Measurements from ENCODE around the gene TMTC2.

The TMTC2 gene

GRCh38 chr12:83145325-83145840, 458.7 kb downstream of the TMTC2 start:
- no peak for FAIRE-seq

GRCh38 chr12:83147341-83147740, 460.6 kb downstream of the TMTC2 start:
- no peak for FAIRE-seq
- DNase-seq (ENCODE audit: insufficient read length, low spot score): no peak
- no peak for TF ChIP-seq CTCF (IDR thresholded peaks at IDR 0.05; ENCODE audit: insufficient read depth, missing control alignments)

More at GRCh38 chr12:83145325-83145840, 458.7 kb downstream of the TMTC2 start:
- DNase-seq (ENCODE audit: insufficient read length, low spot score): no peak
- TF ChIP-seq CTCF (IDR thresholded peaks at IDR 0.05; ENCODE audit: insufficient read depth, missing control alignments): no peak

- TF ChIP-seq CTCF (IDR thresholded peaks at IDR 0.05; ENCODE audit: insufficient read depth, missing control alignments): no peak
- FAIRE-seq (no peak), DNase-seq (ENCODE audit: insufficient read length, low spot score) (no peak)
Observed at GRCh38 chr12:83149987-83150386, 463.3 kb downstream of the TMTC2 start.

- no peak for FAIRE-seq
- TF ChIP-seq CTCF (IDR thresholded peaks at IDR 0.05; ENCODE audit: insufficient read depth, missing control alignments): no peak
- DNase-seq (ENCODE audit: insufficient read length, low spot score): no peak
Observed at GRCh38 chr12:83150465-83151189, 463.9 kb downstream of the TMTC2 start.

GRCh38 chr12:83153177-83153576, 466.5 kb downstream of the TMTC2 start:
- no peak for TF ChIP-seq CTCF (IDR thresholded peaks at IDR 0.05; ENCODE audit: insufficient read depth, missing control alignments)
- DNase-seq (ENCODE audit: insufficient read length, low spot score) (no peak), FAIRE-seq (no peak)

- FAIRE-seq (no peak), DNase-seq (ENCODE audit: insufficient read length, low spot score) (no peak)
- TF ChIP-seq CTCF (IDR thresholded peaks at IDR 0.05; ENCODE audit: insufficient read depth, missing control alignments): no peak
Observed at GRCh38 chr12:83156815-83157214, 470.1 kb downstream of the TMTC2 start.

- DNase-seq (ENCODE audit: insufficient read length, low spot score) (no peak), FAIRE-seq (no peak)
- TF ChIP-seq CTCF (IDR thresholded peaks at IDR 0.05; ENCODE audit: insufficient read depth, missing control alignments): no peak
Observed at GRCh38 chr12:83157604-83158003, 470.9 kb downstream of the TMTC2 start.
